Astrocyte (in vitro differentiated cells and primary cell): Measurements from ENCODE around the gene EIF4G3. TPM values are rescaled to one million over a fixed set of nuclear protein-coding genes. Genes with fewer than 3 reads are reported as not detected.
A peak's percentile ranks its signal among the peaks of the same experiment; 100 is the strongest.
"Not testable (repeated sequence)": the region's sequence is repeated elsewhere in the genome, so short reads cannot be mapped to it uniquely, and the experiment has no call there.

Source experiments
- DNase-seq: peaks from one replicate; pipeline ENCODE4 v3.0.0-alpha.2; 2010; ENCODE audit warnings: low read depth
- FAIRE-seq: peaks from 2 replicates; lab custom pipeline; 2011; peaks lifted over from hg19 to GRCh38; lab: Jason Lieb, UNC
- H2AFZ ChIP-seq: 2 replicates; pipeline ENCODE4 v1.6.0; 2012; ENCODE audit warnings: low read depth, low read length, inconsistent platforms
- H3K27ac ChIP-seq: 2 replicates; pipeline ENCODE4 v1.5.1; 2011; ENCODE audit warnings: low read depth, low read length, inconsistent platforms
- H3K27me3 ChIP-seq: 2 replicates; pipeline ENCODE4 v1.6.0; 2011; ENCODE audit warnings: low read length, inconsistent platforms; ENCODE audit not compliant: insufficient read depth
- H3K36me3 ChIP-seq: 2 replicates; pipeline ENCODE4 v1.5.1; 2011; ENCODE audit warnings: low read length, inconsistent platforms; ENCODE audit not compliant: insufficient read depth
- H3K4me1 ChIP-seq: 2 replicates; pipeline ENCODE4 v1.5.1; 2011; ENCODE audit warnings: low read length, inconsistent platforms; ENCODE audit not compliant: insufficient read depth
- H3K4me2 ChIP-seq: 2 replicates; pipeline ENCODE4 v1.6.0; 2012; ENCODE audit warnings: low read length, inconsistent platforms
- H3K4me3 ChIP-seq: 2 replicates; pipeline ENCODE4 v1.5.1; 2011; ENCODE audit warnings: low read depth, mild to moderate bottlenecking, low read length, inconsistent platforms; ENCODE audit not compliant: insufficient read depth
- H3K79me2 ChIP-seq: 2 replicates; pipeline ENCODE4 v1.6.0; 2012; ENCODE audit warnings: mild to moderate bottlenecking, low read length, inconsistent platforms; ENCODE audit not compliant: insufficient read depth
- H3K9ac ChIP-seq: 2 replicates; pipeline ENCODE4 v1.6.0; 2012; ENCODE audit warnings: mild to moderate bottlenecking, low read length, inconsistent platforms
- H3K9me3 ChIP-seq: 2 replicates; pipeline ENCODE4 v1.5.1; 2012; ENCODE audit warnings: low read depth, mild to moderate bottlenecking, low read length, inconsistent platforms; ENCODE audit not compliant: insufficient read depth
- H4K20me1 ChIP-seq: 2 replicates; pipeline ENCODE4 v1.6.0; 2012; ENCODE audit warnings: low read length, inconsistent platforms; ENCODE audit not compliant: insufficient read depth
- H3K27ac Mint-ChIP-seq: one replicate; pipeline ENCODE4 v1.8.0; 2021; ENCODE audit warnings: mild to moderate bottlenecking, mixed read lengths; ENCODE audit not compliant: unreplicated experiment
- H3K27me3 Mint-ChIP-seq: one replicate; pipeline ENCODE4 v1.8.0; 2021; ENCODE audit warnings: low read depth, mixed read lengths; ENCODE audit not compliant: unreplicated experiment
- H3K36me3 Mint-ChIP-seq: one replicate; pipeline ENCODE4 v1.8.0; 2021; ENCODE audit warnings: low read depth, mixed read lengths; ENCODE audit not compliant: unreplicated experiment
- H3K4me1 Mint-ChIP-seq: one replicate; pipeline ENCODE4 v1.8.0; 2021; ENCODE audit warnings: low read depth, mixed read lengths; ENCODE audit not compliant: unreplicated experiment
- H3K4me3 Mint-ChIP-seq: one replicate; pipeline ENCODE4 v1.8.0; 2021; ENCODE audit warnings: mild to moderate bottlenecking, moderate library complexity, mixed read lengths; ENCODE audit not compliant: unreplicated experiment
- H3K9me3 Mint-ChIP-seq: one replicate; pipeline ENCODE4 v1.8.0; 2021; ENCODE audit warnings: mild to moderate bottlenecking, mixed read lengths; ENCODE audit not compliant: unreplicated experiment
- EZH2 ChIP-seq: IDR thresholded peaks from 2 replicates; pipeline ENCODE4 v1.6.1; 2012; ENCODE audit warnings: mild to moderate bottlenecking, low read length, inconsistent platforms; ENCODE audit not compliant: insufficient read depth
- total RNA-seq: library from RNA; stranded (reverse); gene quantifications from 2 replicates; pipeline ENCODE4 v1.2.1, GENCODE V29; 2021
- TF ChIP-seq, protein P1 (sequence below): IDR thresholded peaks from 2 replicates; pipeline ENCODE4 v1.5.1; 2011; ENCODE audit warnings: low read depth, mild to moderate bottlenecking, inconsistent platforms, low read length, moderate library complexity; ENCODE audit not compliant: insufficient read depth

EIF4G3 gene
- total RNA-seq, 1 donor from 2014 or later, result 76.1 TPM

DNA sequence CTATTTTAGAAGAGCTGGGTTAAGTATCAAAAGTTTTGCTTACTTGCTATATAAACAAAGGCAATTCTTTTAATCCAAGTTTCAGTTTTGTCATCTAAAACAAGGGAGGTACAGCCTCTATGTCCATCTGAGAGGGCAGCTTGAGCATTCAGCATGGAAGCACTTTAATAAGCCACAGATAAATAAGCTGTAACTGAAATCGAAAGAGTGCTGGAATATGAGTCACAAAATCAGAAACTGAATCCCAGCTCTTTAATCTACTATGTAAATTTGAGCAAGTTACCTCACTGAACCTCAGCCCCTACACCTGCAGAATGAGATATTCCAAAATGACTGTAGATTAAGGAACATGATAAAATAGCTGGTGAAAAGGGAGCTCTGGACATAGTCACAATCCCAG, 309.6 kb downstream of the EIF4G3 start:
- Mint-ChIP-seq H3K4me1 (peaks cover 12% of the 10 kb centered on the region), H3K9me3 (peaks cover 3% of the 10 kb centered on the region), H3K27ac (no peak overlapping the region), H3K27me3 (no peaks in the 10 kb centered on the region), H3K4me3 (no peak overlapping the region), H3K36me3 (peaks cover 7% of the 10 kb centered on the region)
- Histone ChIP-seq H3K27ac (no peak overlapping the region), H3K4me2 (no peak overlapping the region), H3K36me3 (peaks cover 11% of the 10 kb centered on the region), H3K9ac (no peak overlapping the region), H3K79me2 (no peaks in the 10 kb centered on the region), H3K4me1 (no peaks in the 10 kb centered on the region), H3K27me3 (no peaks in the 10 kb centered on the region), H3K9me3 (no peaks in the 10 kb centered on the region), H3K4me3 (no peak overlapping the region), H2AFZ (no peak overlapping the region), H4K20me1 (peaks cover 6% of the 10 kb centered on the region)
- TF ChIP-seq EZH2, result no peak
- TF ChIP-seq, protein P1, sequence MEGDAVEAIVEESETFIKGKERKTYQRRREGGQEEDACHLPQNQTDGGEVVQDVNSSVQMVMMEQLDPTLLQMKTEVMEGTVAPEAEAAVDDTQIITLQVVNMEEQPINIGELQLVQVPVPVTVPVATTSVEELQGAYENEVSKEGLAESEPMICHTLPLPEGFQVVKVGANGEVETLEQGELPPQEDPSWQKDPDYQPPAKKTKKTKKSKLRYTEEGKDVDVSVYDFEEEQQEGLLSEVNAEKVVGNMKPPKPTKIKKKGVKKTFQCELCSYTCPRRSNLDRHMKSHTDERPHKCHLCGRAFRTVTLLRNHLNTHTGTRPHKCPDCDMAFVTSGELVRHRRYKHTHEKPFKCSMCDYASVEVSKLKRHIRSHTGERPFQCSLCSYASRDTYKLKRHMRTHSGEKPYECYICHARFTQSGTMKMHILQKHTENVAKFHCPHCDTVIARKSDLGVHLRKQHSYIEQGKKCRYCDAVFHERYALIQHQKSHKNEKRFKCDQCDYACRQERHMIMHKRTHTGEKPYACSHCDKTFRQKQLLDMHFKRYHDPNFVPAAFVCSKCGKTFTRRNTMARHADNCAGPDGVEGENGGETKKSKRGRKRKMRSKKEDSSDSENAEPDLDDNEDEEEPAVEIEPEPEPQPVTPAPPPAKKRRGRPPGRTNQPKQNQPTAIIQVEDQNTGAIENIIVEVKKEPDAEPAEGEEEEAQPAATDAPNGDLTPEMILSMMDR, result no peak
- peak; percentile 18 for DNase-seq
- FAIRE-seq, result no peak

GRCh38 chr1:20865001-20865400, 311.7 kb downstream of the EIF4G3 start:
- no peak overlapping the region for H3K27ac ChIP-seq
- FAIRE-seq, result no peak
- peaks cover 18% of the 10 kb centered on the region for H3K36me3 ChIP-seq

GRCh38 chr1:20854529-20854928, 322.2 kb downstream of the EIF4G3 start:
- no peaks in the 10 kb centered on the region for H4K20me1 ChIP-seq
- no peak for FAIRE-seq
- Mint-ChIP-seq H3K9me3 (no peaks in the 10 kb centered on the region), H3K4me3 (no peak overlapping the region), H3K27me3 (no peaks in the 10 kb centered on the region), H3K27ac (no peak overlapping the region), H3K4me1 (no peaks in the 10 kb centered on the region), H3K36me3 (peaks cover 19% of the 10 kb centered on the region)
- H3K9ac ChIP-seq, result no peak overlapping the region
- TF ChIP-seq, protein P1, result no peak
- no peak for TF ChIP-seq EZH2
- H3K4me3 ChIP-seq, result no peak overlapping the region
- no peaks in the 10 kb centered on the region for H3K79me2 ChIP-seq
- no peak overlapping the region for H3K4me2 ChIP-seq
- H3K36me3 ChIP-seq, result peaks cover 49% of the 10 kb centered on the region
- H3K9me3 ChIP-seq, result no peaks in the 10 kb centered on the region
- no peak overlapping the region for H2AFZ ChIP-seq
- H3K27me3 ChIP-seq, result no peaks in the 10 kb centered on the region
- H3K27ac ChIP-seq, result no peak overlapping the region
- H3K4me1 ChIP-seq, result no peaks in the 10 kb centered on the region
- no peak for DNase-seq

More at GRCh38 chr1:20865001-20865400, 311.7 kb downstream of the EIF4G3 start:
- Histone ChIP-seq H3K9ac (no peak overlapping the region), H3K27me3 (no peaks in the 10 kb centered on the region), H3K9me3 (no peaks in the 10 kb centered on the region), H3K4me1 (no peaks in the 10 kb centered on the region), H3K79me2 (no peaks in the 10 kb centered on the region), H3K4me2 (no peak overlapping the region), H3K4me3 (no peak overlapping the region), H2AFZ (no peak overlapping the region), H4K20me1 (peaks cover 8% of the 10 kb centered on the region)
- no peak for TF ChIP-seq EZH2
- TF ChIP-seq, protein P1, result no peak
- H3K36me3 Mint-ChIP-seq, result peaks cover 13% of the 10 kb centered on the region
- H3K9me3 Mint-ChIP-seq, result no peaks in the 10 kb centered on the region
- peaks cover 5% of the 10 kb centered on the region for H3K4me1 Mint-ChIP-seq
- no peak overlapping the region for H3K4me3 Mint-ChIP-seq
- H3K27ac Mint-ChIP-seq, result no peak overlapping the region
- no peaks in the 10 kb centered on the region for H3K27me3 Mint-ChIP-seq
- DNase-seq, result no peak

DNA sequence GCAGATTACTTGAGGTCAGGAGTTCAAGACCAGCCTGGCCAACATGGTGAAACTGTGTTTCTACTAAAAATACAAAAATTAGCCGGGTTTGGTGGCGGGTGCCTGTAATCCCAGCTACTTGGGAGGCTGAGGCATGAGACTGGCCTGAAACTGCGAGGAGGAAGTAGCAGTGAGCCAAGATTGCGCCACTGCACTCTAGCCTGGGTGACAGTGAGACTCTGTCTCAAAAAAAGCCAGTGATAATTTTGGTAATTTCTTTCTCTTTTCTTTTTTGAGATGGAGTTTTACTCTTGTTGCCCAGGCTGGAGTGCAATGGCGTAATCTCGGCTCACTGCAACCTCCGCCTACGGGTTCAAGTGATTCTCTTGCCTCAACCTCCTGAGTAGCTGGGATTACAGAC, 324.9 kb downstream of the EIF4G3 start:
- H3K27ac ChIP-seq, H3K4me2 ChIP-seq, H2AFZ ChIP-seq, H3K79me2 ChIP-seq, H3K9me3 ChIP-seq, H3K27me3 Mint-ChIP-seq, DNase-seq, H3K27ac Mint-ChIP-seq, H3K4me1 Mint-ChIP-seq, FAIRE-seq, H3K9me3 Mint-ChIP-seq, H4K20me1 ChIP-seq, H3K27me3 ChIP-seq, H3K4me3 Mint-ChIP-seq, H3K9ac ChIP-seq, H3K4me3 ChIP-seq: not testable (repeated sequence)
- peaks cover 12% of the 10 kb centered on the region for H3K4me1 ChIP-seq
- peaks cover 30% of the 10 kb centered on the region for H3K36me3 ChIP-seq
- peaks cover 18% of the 10 kb centered on the region for H3K36me3 Mint-ChIP-seq
